HG02759 (cell line): ENCODE measurements around the gene WDR73.

Source experiments
- ATAC-seq: cut with Tn5 transposase; IDR thresholded peaks from one replicate; pipeline ENCODE4 v1.9.1; 2021; ENCODE audit warnings: mild to moderate bottlenecking, moderate library complexity; ENCODE audit not compliant: unreplicated experiment

The WDR73 gene

DNA sequence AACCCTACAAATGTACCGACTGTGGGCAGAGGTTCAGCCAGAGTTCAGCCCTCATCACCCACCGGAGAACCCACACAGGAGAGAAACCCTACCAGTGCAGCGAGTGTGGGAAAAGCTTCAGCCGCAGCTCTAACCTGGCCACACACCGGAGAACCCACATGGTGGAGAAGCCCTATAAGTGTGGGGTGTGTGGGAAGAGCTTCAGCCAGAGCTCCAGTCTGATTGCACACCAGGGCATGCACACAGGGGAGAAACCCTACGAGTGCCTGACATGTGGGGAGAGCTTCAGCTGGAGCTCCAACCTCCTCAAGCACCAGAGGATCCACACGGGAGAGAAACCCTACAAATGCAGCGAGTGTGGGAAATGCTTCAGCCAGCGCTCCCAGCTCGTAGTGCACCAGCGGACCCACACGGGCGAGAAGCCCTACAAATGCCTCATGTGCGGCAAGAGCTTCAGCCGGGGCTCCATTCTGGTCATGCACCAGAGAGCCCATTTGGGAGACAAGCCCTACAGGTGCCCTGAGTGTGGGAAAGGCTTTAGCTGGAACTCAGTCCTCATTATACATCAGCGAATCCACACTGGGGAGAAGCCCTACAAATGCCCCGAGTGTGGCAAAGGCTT, 32.6 kb downstream of the WDR73 start:
- no peak for ATAC-seq

DNA sequence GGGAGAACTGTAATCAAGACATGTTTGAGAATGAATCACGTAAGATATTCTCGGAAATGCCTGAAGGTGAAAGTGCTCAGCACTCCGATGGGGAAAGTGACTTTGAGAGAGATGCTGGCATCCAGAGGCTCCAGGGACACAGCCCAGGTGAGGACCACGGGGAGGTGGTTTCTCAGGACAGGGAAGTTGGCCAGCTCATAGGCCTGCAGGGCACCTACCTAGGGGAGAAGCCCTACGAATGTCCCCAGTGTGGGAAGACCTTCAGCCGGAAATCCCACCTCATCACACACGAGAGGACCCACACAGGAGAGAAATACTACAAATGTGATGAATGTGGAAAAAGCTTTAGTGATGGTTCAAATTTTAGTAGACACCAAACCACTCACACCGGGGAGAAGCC, 33.5 kb downstream of the WDR73 start:
- ATAC-seq: no peak

DNA sequence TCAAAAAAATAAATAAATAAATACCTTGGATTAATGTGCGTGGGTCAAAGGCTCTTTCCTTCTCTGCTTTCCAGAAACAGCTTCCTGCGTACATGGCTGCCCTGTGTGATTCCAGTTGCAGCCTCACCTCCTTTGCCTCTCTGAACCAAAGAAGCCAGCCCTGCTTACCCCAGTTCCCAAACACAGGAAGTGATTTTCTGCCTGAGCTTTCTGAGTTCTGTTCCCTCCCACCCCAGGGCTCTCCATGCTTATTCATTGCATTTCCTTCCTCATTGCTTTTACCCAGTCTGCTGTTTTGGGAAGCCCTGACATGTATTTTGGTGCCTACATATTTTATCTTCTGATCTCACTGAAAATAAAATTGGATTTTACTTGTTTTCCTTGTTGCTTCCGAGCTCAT, 37.8 kb downstream of the WDR73 start:
- no peak for ATAC-seq

DNA sequence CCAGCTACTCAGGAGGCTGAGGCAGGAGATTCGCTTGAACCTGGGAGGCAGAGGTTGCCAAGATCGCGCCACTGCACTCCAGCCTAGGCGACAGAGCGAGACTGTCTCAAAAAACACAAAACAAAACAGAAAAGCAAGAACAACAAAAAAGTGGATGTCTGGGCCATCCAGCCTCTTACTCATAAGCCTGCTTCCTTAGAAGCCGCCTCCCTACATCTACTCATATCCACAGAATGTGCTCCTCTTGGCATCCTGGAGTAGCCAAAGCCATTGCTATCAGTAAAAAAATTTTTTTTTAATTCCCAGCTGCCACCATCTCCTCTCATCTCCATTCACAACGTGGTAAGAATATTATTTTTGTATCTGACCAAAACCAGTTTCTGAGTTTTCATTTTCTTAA, 42.5 kb downstream of the WDR73 start:
- ATAC-seq: no peak

DNA sequence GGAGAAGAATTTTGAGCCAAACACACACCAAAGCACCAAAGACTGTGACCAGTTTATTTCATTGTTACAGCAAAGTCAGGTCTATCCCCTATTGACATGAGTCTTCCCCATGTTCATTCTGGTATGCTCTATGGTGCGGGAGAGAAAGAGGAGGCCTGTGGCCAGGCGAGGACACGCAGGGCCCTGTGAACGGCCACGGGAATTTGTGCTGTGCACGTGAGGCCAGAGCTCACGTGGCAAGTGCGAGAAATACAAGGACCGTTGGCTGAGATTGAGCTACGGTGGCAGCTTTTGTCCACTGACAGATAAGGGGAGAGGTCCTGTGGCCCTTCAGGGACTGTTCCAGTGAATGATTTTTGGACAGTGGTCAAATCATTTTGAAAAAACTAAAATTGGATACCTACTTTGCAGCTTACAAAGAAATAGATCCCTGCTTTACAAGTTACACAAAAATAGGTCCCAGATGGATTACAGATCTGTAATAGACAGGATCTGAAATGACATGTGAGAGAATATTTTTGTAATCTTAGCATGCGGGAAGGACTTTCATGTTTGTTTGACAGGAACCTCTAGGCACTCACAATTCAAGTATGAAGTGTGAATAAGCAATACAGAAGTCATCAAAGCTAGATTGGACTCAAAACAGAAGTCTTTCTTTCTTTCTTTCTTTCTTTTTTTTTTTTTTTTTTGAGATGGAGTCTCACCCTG, 44.1 kb downstream of the WDR73 start:
- no peak for ATAC-seq

DNA sequence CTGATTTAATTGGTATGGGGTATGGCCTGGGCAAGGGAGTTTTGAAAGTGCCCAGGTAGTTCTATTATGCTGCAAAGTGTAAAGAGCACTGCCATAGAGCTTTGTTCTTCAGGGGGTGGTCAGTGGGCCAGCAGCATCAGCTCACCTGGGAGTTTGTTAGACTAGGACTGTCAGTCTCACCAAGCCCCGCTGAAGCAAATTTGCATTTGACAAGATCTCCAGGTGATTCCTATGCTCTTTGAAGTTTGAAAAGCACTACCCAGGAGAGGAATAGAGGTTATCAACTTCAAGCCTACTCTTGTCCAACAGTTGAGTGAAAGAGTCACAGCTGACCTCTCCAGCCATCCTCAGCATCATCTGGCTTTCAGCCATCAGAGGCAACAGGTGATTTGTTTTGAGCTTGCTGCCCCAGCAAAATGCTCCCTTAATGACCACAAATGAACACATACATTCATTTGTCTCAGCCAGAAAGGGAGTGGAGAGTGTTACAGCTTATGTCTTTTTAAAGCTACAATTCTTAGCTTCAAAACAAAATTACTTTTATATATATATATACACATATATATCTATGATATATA, 45.3 kb downstream of the WDR73 start:
- no peak for ATAC-seq

DNA sequence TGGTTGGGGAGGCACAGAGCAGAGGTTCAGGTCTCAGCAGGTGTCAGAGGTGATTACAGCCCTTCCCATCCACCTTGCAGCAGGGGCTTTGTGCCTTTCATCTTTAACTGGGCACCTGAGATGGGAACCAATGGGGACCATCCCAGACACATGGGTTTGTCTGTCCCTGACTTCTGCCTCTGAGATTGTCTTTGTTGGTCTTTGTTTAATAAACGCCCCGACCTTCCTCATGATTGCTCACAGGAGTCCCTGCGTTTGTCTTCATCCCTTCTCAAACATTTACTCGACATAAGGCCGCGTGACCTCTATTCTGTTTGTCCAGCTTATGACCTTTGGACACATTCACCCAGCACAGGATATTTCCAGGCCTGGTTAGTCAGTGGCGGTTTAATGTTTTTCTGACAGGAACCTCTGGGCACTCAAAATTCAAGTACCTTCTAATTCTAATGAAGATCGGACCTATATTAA, 47.4 kb downstream of the WDR73 start:
- ATAC-seq: no peak

DNA sequence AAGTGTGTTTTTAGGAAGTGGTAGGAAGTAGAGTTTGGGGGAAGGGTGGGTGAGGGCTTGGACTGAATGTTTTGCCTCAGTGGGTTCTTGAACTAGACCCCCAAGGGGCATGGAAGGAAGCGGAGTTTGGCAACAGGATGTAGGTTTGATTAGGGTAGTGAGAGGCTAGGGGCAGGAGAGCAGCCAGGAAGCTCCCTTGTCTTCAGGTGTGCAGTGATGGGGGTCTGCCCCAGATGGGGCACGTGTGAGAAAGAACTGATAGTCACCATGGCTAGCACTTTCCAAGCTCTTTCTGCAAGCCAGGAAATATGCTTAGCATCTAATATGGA, 48.6 kb downstream of the WDR73 start:
- ATAC-seq: no peak

DNA sequence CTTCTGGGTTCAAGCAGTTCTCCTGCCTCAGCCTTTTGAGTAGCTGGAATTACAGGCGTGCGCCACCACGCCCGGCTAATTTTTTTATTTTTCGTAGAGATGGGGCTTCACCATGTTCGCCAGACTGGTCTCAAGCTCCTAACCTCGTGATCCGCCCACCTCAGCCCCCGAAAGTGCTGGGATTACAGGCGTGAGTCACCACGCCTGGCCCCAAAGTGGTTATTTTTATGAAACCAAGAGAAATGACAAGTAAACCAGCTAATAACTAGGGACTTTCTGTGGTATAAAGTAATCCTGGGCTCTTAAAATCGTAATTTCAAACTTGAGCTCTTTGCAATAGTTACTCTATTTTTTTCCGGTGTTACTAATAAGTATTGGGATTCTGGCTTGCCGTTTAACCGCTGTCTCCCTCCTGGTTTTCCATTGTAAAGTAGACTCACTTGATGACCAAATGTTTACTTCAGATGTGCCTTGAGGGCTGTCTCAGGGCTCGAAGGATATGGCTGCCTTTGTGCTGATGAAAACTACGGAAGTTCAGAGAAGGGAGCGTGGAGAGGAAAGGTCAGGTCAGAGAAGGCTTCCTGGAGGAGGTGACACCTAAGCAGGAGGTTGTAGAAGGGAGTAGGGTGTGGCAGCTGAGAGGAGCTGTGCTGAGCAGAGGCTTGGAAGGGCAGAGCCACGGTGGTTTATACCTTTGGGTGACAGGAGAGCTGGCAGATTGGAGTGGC, 49.1 kb downstream of the WDR73 start:
- ATAC-seq: no peak

DNA sequence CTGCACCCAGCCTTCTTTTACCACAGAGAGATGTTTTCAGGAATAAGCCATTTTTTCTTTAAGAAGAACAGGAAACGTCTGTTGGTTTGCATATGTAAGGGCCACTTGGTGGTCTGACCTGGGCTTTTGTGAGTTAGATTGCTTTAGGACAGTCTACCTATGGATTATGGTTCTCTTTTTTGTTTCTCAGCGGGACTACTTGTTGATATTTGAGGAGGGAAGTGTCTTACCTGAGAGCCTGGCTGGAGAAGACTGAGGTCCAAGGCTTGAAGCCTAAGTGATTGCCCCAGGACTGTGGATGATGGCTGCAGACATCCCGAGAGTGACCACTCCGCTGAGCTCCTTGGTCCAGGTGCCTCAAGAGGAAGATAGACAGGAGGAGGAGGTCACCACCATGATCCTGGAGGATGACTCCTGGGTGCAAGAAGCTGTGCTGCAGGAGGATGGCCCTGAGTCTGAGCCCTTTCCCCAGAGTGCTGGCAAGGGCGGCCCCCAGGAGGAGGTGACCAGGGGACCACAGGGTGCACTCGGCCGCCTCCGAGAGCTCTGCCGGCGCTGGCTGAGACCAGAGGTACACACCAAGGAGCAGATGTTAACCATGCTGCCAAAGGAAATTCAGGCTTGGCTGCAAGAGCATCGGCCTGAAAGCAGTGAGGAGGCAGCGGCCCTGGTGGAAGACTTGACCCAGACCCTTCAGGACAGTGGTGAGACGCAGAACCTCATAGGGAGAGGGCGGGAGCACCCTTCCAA, 50.3 kb downstream of the WDR73 start:
- no peak for ATAC-seq

DNA sequence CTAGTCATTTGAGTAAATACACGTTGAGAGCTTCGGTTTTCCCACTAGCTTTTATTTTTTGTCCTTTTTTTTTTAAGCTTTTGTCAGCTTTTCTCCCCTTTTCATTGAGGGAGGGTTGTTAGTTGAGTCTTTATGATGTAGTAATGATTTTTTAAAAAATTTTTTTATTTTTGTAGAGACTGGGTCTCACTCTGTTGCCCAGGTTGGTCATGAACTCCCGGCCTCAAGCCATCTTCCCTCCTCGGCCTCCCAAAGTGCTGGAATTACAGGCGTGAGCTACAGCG, 52.6 kb downstream of the WDR73 start:
- ATAC-seq: no peak

DNA sequence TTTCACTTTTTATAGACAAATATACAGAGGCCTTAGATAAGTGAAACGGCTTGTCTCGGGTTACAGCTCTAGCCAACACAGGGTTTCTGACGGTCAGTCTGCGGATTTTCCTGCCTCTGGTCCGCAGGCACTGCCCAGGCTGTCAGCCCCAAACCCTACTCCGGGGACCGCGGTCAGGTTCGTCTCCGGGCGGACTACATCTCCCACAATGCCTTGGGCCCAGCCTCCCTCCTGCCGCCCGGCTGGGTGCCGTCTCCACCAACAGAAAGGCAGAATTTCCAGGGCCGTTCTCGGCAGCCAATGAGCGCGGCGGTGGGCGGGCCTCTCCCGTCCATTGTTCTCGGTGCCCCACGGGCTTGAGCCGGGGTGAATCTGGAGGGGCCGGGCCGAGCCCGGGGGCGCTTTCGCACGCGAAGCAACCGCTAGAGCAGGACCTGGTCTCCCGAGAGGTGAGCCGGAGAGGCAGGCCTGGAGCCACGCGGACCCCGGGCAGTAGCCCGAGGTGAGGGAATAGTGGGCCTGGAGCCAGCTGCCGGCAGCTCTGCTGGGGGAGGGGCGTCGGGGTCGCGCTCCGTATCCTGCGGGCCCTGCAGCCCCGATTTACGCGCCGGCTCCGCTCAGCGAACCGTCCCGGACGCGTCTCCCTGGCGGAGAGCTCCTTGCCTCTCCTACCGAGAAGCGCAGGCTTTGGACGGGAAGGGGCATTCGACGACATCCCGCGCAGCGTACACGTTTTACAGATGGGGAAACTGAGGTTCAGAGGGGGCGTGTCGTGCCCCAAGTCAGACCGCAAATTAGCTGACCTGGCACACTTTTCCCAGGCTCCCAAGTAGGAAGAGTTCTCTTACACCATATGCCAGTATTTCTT, 53.2 kb downstream of the WDR73 start, which contains the start of gene ZSCAN2:
Gene ZSCAN2 (plus strand): TSS at position 323 of the 868 bp plus-strand sequence. CDS start 2,919 bp downstream, outside the sequence.
- peak; percentile 93 for ATAC-seq

DNA sequence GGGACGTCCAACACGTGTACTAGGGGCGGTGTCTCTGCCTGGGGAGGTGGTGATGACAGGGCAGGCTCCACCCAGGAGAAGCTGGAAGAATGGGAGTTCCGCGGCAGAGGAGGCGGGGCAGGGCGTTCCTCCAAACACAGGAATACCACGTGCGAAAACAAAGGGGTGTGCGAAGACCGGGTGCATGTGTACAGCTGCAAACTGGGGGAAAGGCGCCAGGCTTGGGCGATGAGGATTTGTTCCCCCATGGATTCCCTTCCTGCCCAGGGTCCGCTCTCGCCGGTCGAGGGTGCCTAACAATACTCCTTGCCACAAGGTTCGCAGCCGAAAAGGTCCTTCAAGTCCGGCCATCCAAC, 53.8 kb downstream of the WDR73 start:
- ATAC-seq: peak; percentile 4

DNA sequence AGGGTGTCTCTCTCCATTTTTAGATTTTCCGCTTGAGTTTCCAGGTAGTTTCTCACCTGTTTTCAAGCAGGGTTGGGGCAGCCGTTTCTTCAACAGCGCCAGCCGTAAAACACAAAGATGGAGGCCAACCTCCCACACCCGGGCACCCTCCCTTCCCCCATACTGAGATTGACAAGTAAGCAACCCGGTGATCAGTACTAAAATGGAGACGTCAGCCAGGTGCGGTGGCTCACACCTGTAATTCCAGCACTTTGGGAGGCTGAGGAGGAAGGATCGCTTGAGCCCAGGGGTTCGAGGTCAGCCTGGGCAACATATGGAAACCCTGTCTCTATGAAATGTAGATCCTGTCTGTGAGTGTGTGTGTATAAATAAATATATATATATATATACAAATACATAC, 54.2 kb downstream of the WDR73 start:
- ATAC-seq: no peak

DNA sequence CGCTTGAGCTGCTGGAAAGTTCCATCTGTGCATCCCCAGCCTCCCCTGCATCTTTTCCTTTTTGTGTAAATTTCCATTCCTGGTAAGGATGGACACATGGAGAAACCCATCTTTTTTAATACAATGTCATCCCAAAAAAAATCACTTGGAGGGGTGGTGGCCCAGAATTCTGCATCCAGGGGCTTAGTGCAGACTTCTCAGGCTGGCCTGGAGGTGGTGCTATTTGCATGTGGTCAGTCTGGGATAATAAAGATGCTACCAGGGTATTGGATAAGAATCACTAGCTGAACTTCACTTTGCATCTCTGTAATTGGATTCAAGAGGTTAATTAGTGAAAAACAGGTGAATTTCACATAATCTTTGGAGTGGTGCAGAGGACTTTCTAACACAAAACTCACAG, 55.1 kb downstream of the WDR73 start:
- ATAC-seq: no peak

DNA sequence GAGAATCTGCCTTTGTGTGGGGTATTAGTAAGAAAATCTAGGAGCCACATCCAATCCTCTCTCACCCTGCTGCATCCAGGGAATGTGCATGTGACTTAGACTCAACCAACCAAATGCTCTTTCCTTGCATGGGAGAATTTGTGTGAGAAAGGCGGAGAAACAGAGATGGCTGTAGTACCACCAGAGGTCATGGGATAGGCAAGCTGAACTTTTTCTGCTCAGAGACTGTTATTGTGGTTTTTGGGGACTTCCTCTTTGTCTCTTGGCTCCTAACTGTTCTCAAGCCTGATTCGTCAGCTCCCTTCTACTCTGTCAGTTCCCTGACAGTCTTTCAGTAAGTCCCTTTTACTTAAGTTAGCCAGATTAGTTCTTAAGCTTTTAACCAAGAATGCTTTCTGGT, 55.8 kb downstream of the WDR73 start:
- peak; percentile 44 for ATAC-seq

DNA sequence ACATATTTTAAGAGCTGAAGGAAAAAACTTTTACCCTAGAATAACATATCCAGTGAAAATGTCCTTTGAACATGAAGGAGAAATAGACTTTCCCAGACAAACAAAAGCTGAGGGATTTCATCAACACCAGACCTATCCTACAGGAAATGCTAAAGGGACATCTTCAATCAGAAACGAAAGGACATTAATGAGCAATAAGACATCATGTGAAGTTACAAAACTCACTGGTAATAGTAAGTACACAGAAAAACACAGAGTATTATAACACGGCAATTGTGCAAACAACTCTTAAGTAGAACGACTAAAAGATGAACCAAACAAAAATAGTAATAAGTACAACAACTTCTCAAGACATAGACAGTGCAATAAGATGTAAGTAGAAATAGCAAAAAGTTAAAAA, 56.8 kb downstream of the WDR73 start:
- ATAC-seq: no peak

DNA sequence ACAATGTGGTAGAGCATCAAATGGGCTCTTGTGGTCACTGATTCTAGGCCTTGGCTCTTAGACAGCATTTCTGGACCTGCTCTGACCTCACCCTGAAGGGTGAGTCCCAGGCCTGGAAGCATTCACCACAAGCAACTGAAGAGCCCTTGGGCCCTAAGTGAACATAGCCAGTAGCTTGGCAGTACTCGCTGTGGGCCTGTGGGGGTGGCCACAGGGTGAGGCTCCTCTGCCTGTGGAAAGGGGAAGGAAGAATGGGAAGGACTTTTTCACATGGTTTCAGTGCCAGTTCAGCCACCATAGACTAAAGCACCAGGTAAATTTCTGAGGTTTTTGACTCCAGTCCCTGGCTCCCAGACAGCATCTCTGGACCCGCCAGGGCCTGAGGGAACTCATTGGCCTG, 58.4 kb downstream of the WDR73 start:
- ATAC-seq: no peak

DNA sequence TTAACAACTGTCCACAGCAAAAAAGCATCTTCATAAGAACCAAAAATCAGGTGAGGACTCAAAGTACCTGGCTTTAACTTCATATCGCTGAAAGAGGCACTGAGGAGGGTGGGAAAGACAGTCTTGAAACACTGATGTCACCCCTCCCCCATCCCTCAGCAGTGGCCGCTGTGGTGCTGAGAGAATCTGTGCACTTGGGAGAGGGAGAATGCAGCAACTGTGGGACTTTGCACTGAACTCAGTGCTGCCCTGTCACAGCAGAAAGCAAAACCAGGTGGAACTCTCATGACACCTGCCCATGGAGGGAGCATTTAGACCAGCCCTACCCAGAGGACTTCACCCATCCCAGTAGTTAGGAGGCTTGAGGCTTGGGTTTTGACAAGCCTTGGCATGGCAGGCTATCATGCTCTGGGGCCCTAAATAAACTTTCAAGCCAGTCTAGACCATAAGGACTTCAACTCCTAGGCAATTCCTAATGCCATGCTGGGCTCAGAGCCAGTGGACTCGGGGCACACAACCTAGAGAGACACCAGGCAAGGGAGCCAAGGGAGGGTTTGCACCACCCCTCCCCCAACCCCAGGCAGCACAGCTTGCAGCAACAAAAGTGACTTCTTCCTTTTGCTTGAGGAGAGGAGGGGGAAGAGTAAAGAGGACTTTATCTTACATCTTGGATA, 59.3 kb downstream of the WDR73 start:
- ATAC-seq: no peak

DNA sequence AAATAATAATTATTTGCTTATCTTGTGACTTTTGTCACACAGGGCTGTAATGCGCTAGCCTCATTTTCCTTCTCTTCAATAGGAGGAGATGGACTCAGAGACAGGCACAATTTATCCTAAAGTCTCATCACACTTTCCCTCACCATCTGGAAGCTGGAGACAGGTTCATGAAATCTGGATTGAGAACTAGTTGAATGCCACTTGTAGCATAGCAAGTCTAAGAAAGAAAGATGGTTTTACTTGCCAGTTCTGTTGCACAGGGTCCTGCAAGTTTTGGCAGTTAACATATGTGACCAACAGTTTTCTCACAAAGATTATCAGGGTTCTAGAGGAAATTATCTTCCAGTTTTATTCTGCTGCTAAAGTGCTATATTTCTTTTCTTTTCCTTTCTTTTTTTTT, 62.3 kb downstream of the WDR73 start:
- no peak for ATAC-seq
